GM19468 (cell line): Measurements from ENCODE around the gene PPP2R3A.

Source experiments
- ATAC-seq: cut with Tn5 transposase; IDR thresholded peaks from one replicate; pipeline ENCODE4 v1.9.1; 2021; ENCODE audit warnings: mild to moderate bottlenecking, moderate library complexity, moderate number of reproducible peaks; ENCODE audit not compliant: unreplicated experiment; ENCODE audit errors: extremely low read depth

PPP2R3A gene

GRCh38 chr3:135966271-135966961 is 888 bp downstream of the PPP2R3A start:
- ATAC-seq = no peak

GRCh38 chr3:135966962-135967274 is 1.4 kb downstream of the PPP2R3A start:
- ATAC-seq = no peak

GRCh38 chr3:135967867-135968266 is 2.3 kb downstream of the PPP2R3A start:
- no peak for ATAC-seq

GRCh38 chr3:135970506-135971116 is 5.1 kb downstream of the PPP2R3A start:
- ATAC-seq = no peak

GRCh38 chr3:135973841-135974240 is 8.3 kb downstream of the PPP2R3A start:
- ATAC-seq = no peak

GRCh38 chr3:135975053-135975452 is 9.5 kb downstream of the PPP2R3A start:
- ATAC-seq = no peak

GRCh38 chr3:135975536-135975935 is 10.0 kb downstream of the PPP2R3A start:
- ATAC-seq = no peak

GRCh38 chr3:135980343-135980742 is 14.8 kb downstream of the PPP2R3A start:
- no peak for ATAC-seq

- ATAC-seq = no peak
Observed at GRCh38 chr3:135981701-135982403, 16.3 kb downstream of the PPP2R3A start.

GRCh38 chr3:135982404-135982761 is 16.9 kb downstream of the PPP2R3A start:
- ATAC-seq = no peak

GRCh38 chr3:135982922-135983581 is 17.5 kb downstream of the PPP2R3A start:
- ATAC-seq = no peak

- ATAC-seq = no peak
Observed at GRCh38 chr3:135987661-135988060, 22.1 kb downstream of the PPP2R3A start.

GRCh38 chr3:135989242-135989641 is 23.7 kb downstream of the PPP2R3A start:
- no peak for ATAC-seq

- no peak for ATAC-seq
Observed at GRCh38 chr3:135990903-135991302, 25.4 kb downstream of the PPP2R3A start.

- ATAC-seq = no peak
Observed at GRCh38 chr3:135991621-135992020, 26.1 kb downstream of the PPP2R3A start.

- no peak for ATAC-seq
Observed at GRCh38 chr3:135992072-135992471, 26.5 kb downstream of the PPP2R3A start.

- no peak for ATAC-seq
Observed at GRCh38 chr3:135994708-135995337, 29.3 kb downstream of the PPP2R3A start.

GRCh38 chr3:135995766-135996165 is 30.2 kb downstream of the PPP2R3A start:
- ATAC-seq = no peak

GRCh38 chr3:135997554-135998320 is 32.2 kb downstream of the PPP2R3A start:
- no peak for ATAC-seq

- no peak for ATAC-seq
Observed at GRCh38 chr3:136008221-136008620, 42.7 kb downstream of the PPP2R3A start.
